ENCODE measurements around the gene FXYD1.

The FXYD1 gene

DNA sequence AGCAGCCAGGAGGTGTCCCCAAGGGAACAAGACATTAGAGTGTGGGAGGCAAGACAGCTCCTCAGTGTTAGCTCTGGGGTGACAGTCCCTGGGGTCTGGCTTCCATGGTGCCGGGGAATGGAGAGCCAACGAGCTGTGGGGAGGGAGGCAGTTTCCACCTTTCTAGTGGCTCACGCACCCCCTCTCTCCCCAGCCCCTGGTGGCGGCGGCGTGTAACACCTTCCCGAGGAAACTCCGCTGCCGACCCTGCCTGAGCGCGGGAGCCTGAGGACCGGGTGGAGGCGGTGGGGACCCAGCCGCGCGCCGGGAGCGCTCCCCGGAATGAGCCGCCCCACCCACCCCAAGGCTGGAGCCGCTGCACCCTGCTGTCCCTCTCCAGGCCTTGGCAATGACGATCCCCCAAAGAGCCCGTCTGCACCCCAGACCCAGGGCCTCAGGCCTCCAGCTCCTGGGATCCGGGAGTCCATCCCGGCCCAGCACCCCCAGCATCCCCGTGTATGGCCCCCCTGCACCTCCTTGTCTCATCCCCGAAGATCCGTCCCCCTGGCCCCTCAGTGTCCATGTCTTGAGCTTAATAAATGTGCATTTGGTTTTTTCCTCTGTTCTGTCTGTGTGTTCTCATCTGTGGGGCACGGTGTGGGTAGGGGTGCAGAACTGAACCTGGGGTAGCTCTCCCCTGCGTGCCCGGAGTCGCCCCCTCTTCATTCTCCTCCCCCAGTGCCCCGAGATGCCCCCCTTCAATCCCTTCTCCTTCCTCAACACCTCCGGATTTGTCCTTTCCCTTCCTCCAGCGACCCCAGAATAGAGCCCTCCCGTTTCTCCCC, 15.3 kb downstream of the FXYD1 start:
- Histone ChIP-seq H3K4me1 (ENCODE audit: control insufficient read depth, insufficient read depth, low read length) (peaks cover 14% of the 10 kb centered on the region), H3K9me3 (ENCODE audit: control insufficient read depth, low read length) (no peaks in the 10 kb centered on the region), H3K27ac (ENCODE audit: insufficient read depth, low read depth, low read length, poor library complexity, severe bottlenecking) (no peak overlapping the region), H3K27me3 (ENCODE audit: control insufficient read depth, insufficient read depth, low read length, poor library complexity, severe bottlenecking) (peaks cover 34% of the 10 kb centered on the region), H3K4me3 (ENCODE audit: insufficient read depth, low read depth, low read length) (peak overlapping the region; percentile 41), H3K36me3 (ENCODE audit: control insufficient read depth, insufficient read depth, low read length) (no peaks in the 10 kb centered on the region)
- WGBS, 2 experiments, result 3% methylated on average over 36 of the region's 36 CpGs

DNA sequence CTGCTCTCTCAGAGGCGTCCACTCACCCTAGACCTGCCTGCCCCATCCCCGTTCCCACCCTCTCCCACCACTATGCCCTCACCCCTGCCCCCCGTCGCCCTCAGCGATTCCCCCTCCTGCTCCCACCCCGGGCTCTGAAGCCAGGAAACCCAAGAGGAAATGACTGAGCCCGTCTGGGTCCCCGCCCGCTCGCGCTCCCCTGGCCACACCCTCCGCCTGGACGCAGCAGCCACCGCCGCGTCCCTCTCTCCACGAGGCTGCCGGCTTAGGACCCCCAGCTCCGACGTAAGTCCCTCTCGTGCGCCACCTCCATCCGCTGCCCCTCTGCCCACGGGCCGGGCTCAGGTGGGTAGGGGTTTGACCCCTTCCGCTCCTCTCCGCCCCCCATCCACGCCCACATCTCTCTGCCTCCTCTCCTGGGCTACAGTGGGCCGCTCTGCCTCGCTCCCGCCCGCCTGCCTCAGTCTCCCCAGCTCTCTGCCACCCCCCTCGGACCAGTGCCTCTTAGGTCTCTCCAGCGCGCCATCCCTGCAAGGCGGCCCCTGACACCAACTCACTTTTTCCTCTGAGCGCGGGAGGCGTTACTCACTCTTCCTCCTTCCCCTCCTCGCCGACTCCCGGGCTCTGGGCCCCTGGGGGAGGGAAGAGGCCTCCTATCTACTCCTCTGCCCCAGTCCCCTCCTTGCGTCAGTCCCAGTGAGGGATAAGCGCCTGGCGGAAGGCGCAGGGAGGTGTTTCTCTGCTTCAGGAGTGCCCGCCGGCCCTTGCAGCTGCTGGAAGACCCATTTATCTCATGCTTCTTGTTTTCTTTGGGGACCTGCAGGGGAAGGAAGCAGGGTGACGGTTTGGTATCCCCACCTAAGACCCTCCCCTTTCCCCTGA, 16.1 kb downstream of the FXYD1 start, which contains the start of gene FXYD5:
Gene FXYD5 (plus strand): TSS at position 211 of the 882 bp plus-strand sequence. CDS start 816 bp downstream, outside the sequence.
- Histone ChIP-seq H3K27ac (ENCODE audit: insufficient read depth, low read depth, low read length, poor library complexity, severe bottlenecking) (no peak within 1 kb of the TSS), H3K27me3 (ENCODE audit: control insufficient read depth, insufficient read depth, low read length, poor library complexity, severe bottlenecking) (peaks cover 34% of the 10 kb centered on the region), H3K9me3 (ENCODE audit: control insufficient read depth, low read length) (no peaks in the 10 kb centered on the region), H3K4me3 (ENCODE audit: insufficient read depth, low read depth, low read length) (peak within 1 kb of the TSS; percentile 41), H3K36me3 (ENCODE audit: control insufficient read depth, insufficient read depth, low read length) (no peaks in the 10 kb centered on the region), H3K4me1 (ENCODE audit: control insufficient read depth, insufficient read depth, low read length) (peaks cover 14% of the 10 kb centered on the region)
- 0% methylated on average over 48 to 49 of the region's 49 CpGs for WGBS, 2 experiments

DNA sequence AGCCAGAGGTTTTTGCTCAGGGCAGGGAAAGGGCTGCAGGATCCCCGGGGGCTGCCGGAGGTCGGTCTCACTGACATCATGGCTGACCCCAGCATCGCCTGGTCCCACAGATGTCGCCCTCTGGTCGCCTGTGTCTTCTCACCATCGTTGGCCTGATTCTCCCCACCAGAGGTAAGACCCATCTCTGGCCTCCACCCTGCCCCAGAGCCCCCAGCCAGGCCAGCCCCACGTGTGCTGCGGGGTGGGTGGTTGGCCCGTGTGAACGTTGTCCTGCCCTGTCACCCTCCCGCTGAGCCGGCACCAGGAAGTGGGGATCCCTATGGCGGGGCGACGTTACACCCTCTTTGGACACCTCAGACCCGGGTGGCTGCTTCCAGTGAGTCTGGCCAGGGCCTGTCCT, 16.8 kb downstream of the FXYD1 start:
- Histone ChIP-seq H3K4me3 (ENCODE audit: insufficient read depth, low read depth, low read length) (peak overlapping the region; percentile 41), H3K9me3 (ENCODE audit: control insufficient read depth, low read length) (no peaks in the 10 kb centered on the region), H3K4me1 (ENCODE audit: control insufficient read depth, insufficient read depth, low read length) (peaks cover 14% of the 10 kb centered on the region), H3K36me3 (ENCODE audit: control insufficient read depth, insufficient read depth, low read length) (no peaks in the 10 kb centered on the region), H3K27me3 (ENCODE audit: control insufficient read depth, insufficient read depth, low read length, poor library complexity, severe bottlenecking) (peaks cover 34% of the 10 kb centered on the region), H3K27ac (ENCODE audit: insufficient read depth, low read depth, low read length, poor library complexity, severe bottlenecking) (no peak overlapping the region)
- WGBS, 2 experiments, result 25 to 27% methylated on average over 17 of the region's 17 CpGs

DNA sequence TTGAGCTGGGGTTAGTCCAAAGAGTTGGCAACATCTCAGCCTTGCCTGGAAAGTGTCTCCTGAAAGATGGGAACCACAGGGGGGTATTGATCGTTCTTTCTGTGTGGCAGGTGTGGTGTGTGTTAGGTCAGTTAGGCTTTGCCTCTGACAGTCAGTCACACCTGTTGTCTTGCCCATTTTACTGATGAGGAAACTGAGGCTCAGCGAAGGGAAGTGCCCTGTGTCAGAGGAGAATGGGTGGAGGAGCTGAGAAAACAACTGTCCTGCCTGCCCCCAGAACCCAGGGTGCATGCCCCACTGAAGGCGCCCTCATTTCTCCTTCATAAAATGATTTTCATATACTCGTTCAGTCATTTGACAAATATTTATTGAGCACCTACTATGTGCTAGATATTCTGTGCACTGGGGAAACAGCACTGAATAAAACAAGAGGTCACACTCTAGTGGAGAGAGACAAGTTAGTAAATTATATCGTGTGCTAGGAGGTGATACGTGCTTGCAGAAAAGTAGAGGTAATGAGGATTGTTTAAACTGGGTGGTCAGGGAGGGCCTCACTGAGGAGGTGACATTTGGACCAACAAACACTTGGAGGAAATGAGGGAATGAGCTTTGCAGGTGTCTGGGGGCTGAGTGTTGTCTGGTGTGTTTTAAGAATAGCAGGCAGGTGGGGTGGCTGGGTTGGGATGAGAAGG, 17.5 kb downstream of the FXYD1 start:
- H3K9me3 ChIP-seq (ENCODE audit: control insufficient read depth, low read length), result no peaks in the 10 kb centered on the region
- H3K4me3 ChIP-seq (ENCODE audit: insufficient read depth, low read depth, low read length), result no peak overlapping the region
- 92 to 94% methylated on average over 6 of the region's 6 CpGs for WGBS, 2 experiments
- H3K27me3 ChIP-seq (ENCODE audit: control insufficient read depth, insufficient read depth, low read length, poor library complexity, severe bottlenecking), result peaks cover 34% of the 10 kb centered on the region
- H3K36me3 ChIP-seq (ENCODE audit: control insufficient read depth, insufficient read depth, low read length), result peaks cover 3% of the 10 kb centered on the region
- peaks cover 14% of the 10 kb centered on the region for H3K4me1 ChIP-seq (ENCODE audit: control insufficient read depth, insufficient read depth, low read length)
- no peak overlapping the region for H3K27ac ChIP-seq (ENCODE audit: insufficient read depth, low read depth, low read length, poor library complexity, severe bottlenecking)

DNA sequence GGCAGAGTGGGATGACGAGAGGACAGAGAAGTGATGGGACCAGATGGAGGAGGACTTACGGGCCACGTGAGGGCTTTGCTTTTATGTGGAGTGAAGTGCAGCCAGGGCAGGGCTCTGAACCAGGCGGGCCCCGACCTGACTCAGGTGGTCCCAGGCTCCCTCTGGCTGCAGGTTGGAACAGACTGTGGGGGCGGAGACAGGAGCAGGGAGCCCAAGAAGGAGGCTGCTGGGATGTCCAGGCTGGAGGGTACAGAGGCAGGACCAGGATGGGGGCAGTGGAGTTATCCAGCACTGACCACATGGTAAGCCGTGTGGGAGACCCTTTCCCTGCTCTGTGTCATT, 18.0 kb downstream of the FXYD1 start:
- Histone ChIP-seq H3K4me1 (ENCODE audit: control insufficient read depth, insufficient read depth, low read length) (peaks cover 14% of the 10 kb centered on the region), H3K27ac (ENCODE audit: insufficient read depth, low read depth, low read length, poor library complexity, severe bottlenecking) (no peak overlapping the region), H3K9me3 (ENCODE audit: control insufficient read depth, low read length) (no peaks in the 10 kb centered on the region), H3K27me3 (ENCODE audit: control insufficient read depth, insufficient read depth, low read length, poor library complexity, severe bottlenecking) (peaks cover 34% of the 10 kb centered on the region), H3K36me3 (ENCODE audit: control insufficient read depth, insufficient read depth, low read length) (peaks cover 3% of the 10 kb centered on the region), H3K4me3 (ENCODE audit: insufficient read depth, low read depth, low read length) (no peak overlapping the region)
- 87 to 89% methylated on average over 7 of the region's 7 CpGs for WGBS, 2 experiments

DNA sequence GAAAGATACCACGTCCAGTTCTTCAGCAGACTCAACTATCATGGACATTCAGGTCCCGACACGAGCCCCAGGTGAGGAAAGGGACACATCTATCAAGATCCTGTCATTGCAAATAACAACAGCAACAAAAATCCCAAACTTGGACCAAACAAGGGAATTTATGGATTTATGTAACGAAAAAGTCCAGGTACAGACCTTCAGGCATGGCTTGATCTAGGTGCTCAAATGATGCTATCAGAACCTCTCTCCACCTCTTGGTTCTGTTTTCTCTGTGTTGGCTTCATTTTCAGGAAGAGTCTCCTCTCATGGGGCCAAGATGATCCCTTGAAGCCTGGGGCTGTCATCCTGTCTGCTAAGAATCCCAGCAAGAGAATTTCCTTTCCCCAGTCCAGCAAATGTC, 18.8 kb downstream of the FXYD1 start:
- 89 to 93% methylated on average over 4 of the region's 4 CpGs for WGBS, 2 experiments
- Histone ChIP-seq H3K4me3 (ENCODE audit: insufficient read depth, low read depth, low read length) (no peak overlapping the region), H3K9me3 (ENCODE audit: control insufficient read depth, low read length) (no peaks in the 10 kb centered on the region), H3K4me1 (ENCODE audit: control insufficient read depth, insufficient read depth, low read length) (peaks cover 11% of the 10 kb centered on the region), H3K27ac (ENCODE audit: insufficient read depth, low read depth, low read length, poor library complexity, severe bottlenecking) (no peak overlapping the region), H3K27me3 (ENCODE audit: control insufficient read depth, insufficient read depth, low read length, poor library complexity, severe bottlenecking) (peaks cover 34% of the 10 kb centered on the region), H3K36me3 (ENCODE audit: control insufficient read depth, insufficient read depth, low read length) (peaks cover 3% of the 10 kb centered on the region)

DNA sequence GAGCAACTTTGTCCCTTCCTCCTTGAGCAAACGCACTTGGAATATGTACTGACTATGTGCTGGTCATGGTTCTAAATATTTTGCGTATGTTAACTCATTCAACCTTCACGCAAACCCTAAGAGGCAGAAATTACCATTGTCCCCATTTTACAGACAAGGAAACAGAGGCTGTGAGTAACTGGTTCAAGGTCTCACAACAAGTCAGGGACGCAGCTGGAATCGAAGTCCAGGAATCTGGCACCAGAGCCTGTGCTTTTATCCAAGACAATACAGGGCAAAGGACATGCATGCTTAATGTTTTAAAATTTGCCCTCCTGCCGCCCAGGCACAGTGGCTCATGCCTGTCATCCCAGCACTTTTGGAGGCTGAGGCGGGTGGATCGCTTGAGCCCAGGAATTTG, 21.0 kb downstream of the FXYD1 start:
- Histone ChIP-seq H3K27ac (ENCODE audit: insufficient read depth, low read depth, low read length, poor library complexity, severe bottlenecking) (no peak overlapping the region), H3K4me1 (ENCODE audit: control insufficient read depth, insufficient read depth, low read length) (no peaks in the 10 kb centered on the region), H3K9me3 (ENCODE audit: control insufficient read depth, low read length) (no peaks in the 10 kb centered on the region), H3K36me3 (ENCODE audit: control insufficient read depth, insufficient read depth, low read length) (peaks cover 10% of the 10 kb centered on the region), H3K4me3 (ENCODE audit: insufficient read depth, low read depth, low read length) (no peak overlapping the region), H3K27me3 (ENCODE audit: control insufficient read depth, insufficient read depth, low read length, poor library complexity, severe bottlenecking) (peaks cover 12% of the 10 kb centered on the region)
- 94 to 96% methylated on average over 8 of the region's 8 CpGs for whole genome bisulfite sequencing, 2 experiments

DNA sequence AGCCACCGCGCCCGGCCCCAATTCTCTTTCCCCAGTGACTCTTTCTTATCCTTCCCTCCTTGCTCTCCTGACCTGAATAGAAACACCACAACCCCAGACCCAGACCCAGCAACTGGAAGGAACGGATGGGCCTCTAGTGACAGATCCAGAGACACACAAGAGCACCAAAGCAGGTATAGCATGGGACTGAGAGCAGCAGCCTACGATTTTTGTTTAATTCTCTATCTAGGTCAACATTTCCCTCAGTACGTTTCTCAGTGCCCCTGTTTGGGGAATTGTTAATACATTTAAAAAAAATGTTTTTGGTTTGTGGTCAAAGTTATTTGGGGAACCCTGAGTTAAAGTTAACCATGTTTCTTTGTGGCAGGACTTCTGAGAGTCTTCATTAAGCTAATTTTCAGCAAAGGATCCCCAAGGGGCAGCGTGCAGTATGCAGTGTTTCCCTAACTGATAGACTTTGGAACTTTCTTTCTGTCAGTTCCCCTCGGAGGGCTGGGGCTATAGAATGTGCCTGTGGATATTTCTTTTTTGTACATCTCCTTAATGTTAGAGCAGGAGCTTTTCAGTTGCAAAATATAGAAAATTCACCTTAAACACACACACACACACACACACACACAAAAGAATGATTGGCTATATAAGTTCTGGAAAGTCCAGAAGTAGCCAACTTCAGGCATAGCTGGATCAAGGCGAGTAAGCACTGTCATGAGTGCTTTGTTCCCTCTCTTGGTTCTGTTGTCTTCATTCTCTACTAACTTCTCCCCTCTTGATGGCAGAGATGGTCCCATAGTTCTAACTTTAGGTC, 22.2 kb downstream of the FXYD1 start:
- no peaks in the 10 kb centered on the region for H3K4me1 ChIP-seq (ENCODE audit: control insufficient read depth, insufficient read depth, low read length)
- no peak overlapping the region for H3K27ac ChIP-seq (ENCODE audit: insufficient read depth, low read depth, low read length, poor library complexity, severe bottlenecking)
- H3K36me3 ChIP-seq (ENCODE audit: control insufficient read depth, insufficient read depth, low read length), result peaks cover 15% of the 10 kb centered on the region
- H3K27me3 ChIP-seq (ENCODE audit: control insufficient read depth, insufficient read depth, low read length, poor library complexity, severe bottlenecking), result no peaks in the 10 kb centered on the region
- no peaks in the 10 kb centered on the region for H3K9me3 ChIP-seq (ENCODE audit: control insufficient read depth, low read length)
- no peak overlapping the region for H3K4me3 ChIP-seq (ENCODE audit: insufficient read depth, low read depth, low read length)
- WGBS, 2 experiments, result 94 to 96% methylated on average over 9 of the region's 9 CpGs

DNA sequence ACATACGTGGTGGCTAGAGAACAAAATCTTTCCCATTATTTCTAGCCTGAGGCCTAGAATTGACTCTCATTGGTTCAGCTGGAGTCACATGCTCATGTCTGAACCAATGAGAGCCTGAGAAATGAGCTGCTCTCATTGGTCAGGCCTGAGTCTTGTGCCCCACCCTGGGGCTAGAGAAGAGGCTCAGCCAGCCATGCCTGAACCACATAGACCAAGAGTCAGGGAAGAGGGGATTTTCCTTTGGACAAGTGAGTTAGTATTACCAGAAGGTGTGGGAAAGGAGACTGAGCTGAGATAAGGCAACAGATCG, 22.8 kb downstream of the FXYD1 start:
- H3K9me3 ChIP-seq (ENCODE audit: control insufficient read depth, low read length), result no peaks in the 10 kb centered on the region
- H3K36me3 ChIP-seq (ENCODE audit: control insufficient read depth, insufficient read depth, low read length), result peaks cover 18% of the 10 kb centered on the region
- H3K27ac ChIP-seq (ENCODE audit: insufficient read depth, low read depth, low read length, poor library complexity, severe bottlenecking), result no peak overlapping the region
- no peaks in the 10 kb centered on the region for H3K4me1 ChIP-seq (ENCODE audit: control insufficient read depth, insufficient read depth, low read length)
- no peak overlapping the region for H3K4me3 ChIP-seq (ENCODE audit: insufficient read depth, low read depth, low read length)
- WGBS, 2 experiments, result 94 to 95% methylated on average over 2 of the region's 2 CpGs
- no peaks in the 10 kb centered on the region for H3K27me3 ChIP-seq (ENCODE audit: control insufficient read depth, insufficient read depth, low read length, poor library complexity, severe bottlenecking)

All from ectodermal cell (in vitro differentiated cells).